A549 (cell line): ENCODE results near the gene SYCP2.

Source experiments
- POLR2A ChIP-seq: IDR thresholded peaks from 2 replicates; pipeline ENCODE4 v1.6.1; 2012; ENCODE audit warnings: mild to moderate bottlenecking, low read length
- SREBF2 ChIP-seq: fragments of 450-650 bp; IDR thresholded peaks from 2 replicates; pipeline ENCODE4 v1.6.1; 2014; ENCODE audit warnings: mild to moderate bottlenecking, moderate library complexity
- TF ChIP-seq, protein P1 (sequence below): fragments of 450-650 bp; IDR thresholded peaks from 2 replicates; pipeline ENCODE4 v1.6.1; 2014; ENCODE audit warnings: antibody characterized with exemption

DNA sequence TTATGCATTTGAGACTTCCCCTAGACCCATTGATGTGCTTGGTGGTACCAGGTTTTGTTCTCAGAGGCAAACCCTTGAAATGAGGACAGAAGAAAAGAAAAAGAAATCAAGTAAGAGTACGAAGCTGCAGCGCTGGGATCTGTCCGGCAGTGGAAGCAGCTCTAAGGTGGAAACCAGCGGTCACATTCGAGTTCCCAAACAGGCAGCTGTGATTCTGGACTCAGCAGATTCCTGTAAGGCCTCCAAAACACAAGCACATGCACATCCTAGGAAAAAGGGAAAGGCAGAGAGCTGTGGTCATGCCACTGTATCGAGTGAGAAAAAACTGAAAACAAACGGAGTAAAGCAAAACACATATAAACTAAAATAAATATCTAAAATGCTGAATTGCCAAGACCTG is 11.3 kb upstream of the SYCP2 start:
- TF ChIP-seq SREBF2 (no peak), POLR2A (no peak)
- TF ChIP-seq, protein P1, sequence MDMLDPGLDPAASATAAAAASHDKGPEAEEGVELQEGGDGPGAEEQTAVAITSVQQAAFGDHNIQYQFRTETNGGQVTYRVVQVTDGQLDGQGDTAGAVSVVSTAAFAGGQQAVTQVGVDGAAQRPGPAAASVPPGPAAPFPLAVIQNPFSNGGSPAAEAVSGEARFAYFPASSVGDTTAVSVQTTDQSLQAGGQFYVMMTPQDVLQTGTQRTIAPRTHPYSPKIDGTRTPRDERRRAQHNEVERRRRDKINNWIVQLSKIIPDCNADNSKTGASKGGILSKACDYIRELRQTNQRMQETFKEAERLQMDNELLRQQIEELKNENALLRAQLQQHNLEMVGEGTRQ, result no peak
